Choroid plexus epithelial cell (primary cell): ENCODE results near the gene TM4SF1.

ENCODE experiments used
- DNase-seq: peaks from one replicate; pipeline ENCODE4 v3.0.0-alpha.2; 2010; ENCODE audit warnings: low read depth
- H3K4me3 ChIP-seq: 2 replicates; pipeline ENCODE4 v1.5.1; 2011; ENCODE audit warnings: low read depth, mild to moderate bottlenecking, control low read depth, low read length, moderate library complexity
- TF ChIP-seq, protein P1 (sequence below): conservative IDR thresholded peaks from 2 replicates; pipeline ENCODE4 v1.5.1; 2011; ENCODE audit warnings: low read depth, mild to moderate bottlenecking, control low read depth, inconsistent platforms, low read length, moderate library complexity

Gene TM4SF1

DNA sequence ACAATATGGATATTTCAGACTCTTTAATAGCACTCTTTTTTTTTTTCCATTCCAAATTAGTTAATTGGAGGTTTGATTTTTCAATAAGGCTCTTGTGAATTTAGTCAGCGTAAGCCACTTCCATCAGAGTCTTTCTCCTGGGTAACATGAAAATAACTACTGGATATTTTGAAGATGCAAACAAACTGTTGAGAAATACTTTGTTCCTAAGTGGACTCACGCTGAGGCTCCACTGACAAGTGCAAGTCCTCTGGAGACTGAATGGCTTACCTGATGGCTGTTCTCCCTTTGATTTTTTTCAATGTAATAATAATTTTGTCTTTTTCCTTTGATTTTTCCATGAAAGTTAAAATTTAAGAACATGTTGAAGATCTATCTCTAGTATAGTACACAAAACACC, 26.0 kb upstream of the TM4SF1 start:
- TF ChIP-seq, protein P1, sequence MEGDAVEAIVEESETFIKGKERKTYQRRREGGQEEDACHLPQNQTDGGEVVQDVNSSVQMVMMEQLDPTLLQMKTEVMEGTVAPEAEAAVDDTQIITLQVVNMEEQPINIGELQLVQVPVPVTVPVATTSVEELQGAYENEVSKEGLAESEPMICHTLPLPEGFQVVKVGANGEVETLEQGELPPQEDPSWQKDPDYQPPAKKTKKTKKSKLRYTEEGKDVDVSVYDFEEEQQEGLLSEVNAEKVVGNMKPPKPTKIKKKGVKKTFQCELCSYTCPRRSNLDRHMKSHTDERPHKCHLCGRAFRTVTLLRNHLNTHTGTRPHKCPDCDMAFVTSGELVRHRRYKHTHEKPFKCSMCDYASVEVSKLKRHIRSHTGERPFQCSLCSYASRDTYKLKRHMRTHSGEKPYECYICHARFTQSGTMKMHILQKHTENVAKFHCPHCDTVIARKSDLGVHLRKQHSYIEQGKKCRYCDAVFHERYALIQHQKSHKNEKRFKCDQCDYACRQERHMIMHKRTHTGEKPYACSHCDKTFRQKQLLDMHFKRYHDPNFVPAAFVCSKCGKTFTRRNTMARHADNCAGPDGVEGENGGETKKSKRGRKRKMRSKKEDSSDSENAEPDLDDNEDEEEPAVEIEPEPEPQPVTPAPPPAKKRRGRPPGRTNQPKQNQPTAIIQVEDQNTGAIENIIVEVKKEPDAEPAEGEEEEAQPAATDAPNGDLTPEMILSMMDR: no peak
- no peak overlapping the region for H3K4me3 ChIP-seq
- DNase-seq: no peak

DNA sequence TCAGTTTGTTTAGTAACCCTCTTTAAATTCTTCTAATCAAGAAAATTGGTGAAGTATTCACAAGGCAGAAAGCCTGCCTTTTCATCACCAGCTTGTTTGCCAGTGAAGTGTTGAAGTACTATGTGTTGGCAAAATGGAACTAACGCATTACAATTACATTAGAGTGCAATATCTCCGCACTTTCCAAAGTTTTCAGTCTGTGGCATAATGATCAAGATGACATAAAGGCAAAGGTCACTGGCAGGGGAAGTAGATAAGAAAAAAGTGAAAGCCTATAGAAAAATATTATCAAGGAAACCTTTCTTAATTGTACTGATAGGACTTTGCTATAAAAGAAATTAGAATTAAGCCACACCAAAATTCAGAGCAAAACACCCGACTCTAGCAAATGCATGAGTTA, 25.0 kb upstream of the TM4SF1 start:
- TF ChIP-seq, protein P1: no peak
- no peak overlapping the region for H3K4me3 ChIP-seq
- DNase-seq: no peak

- peak; percentile 72 for DNase-seq
- no peak overlapping the region for H3K4me3 ChIP-seq
- TF ChIP-seq, protein P1: no peak
These were observed 24.5 kb upstream of the TM4SF1 start for GRCh38 chr3:149401926-149402310.

DNA sequence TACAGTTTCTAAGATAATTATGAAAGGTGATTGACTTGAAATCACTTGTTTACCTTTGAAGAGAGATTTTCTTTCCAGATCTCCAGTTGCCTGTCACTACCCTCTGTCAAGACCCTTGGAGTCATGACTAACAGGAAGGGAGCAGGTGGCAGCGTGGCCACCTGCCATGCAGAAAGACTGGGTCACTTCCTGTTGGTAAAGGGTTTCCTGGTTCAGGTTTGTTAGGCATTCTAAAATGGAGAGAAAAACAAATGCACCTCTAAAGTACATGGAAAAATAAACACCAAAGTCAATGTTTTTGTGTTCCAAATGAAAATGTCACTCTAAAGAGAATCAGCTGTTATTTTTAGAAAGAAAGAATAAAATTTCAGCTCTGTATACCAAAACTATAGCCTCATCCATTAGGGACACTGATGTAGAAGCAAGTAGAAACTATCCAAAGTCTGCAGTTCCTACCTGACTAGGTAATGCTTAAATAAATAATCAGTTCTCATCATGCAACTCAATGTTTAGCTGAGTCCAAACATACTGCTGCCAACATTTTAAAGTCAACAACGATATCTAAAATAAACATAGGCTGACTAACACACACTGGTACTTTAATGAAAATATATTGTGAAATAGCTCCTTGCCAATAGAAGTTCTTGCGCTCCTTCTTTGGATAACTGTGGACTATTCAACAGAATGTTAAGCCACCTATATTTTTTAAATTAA, 23.9 kb upstream of the TM4SF1 start:
- peak; percentile 83 for DNase-seq
- TF ChIP-seq, protein P1: no peak
- H3K4me3 ChIP-seq: no peak overlapping the region

- TF ChIP-seq, protein P1: no peak
- peak; percentile 39 for DNase-seq
- no peak overlapping the region for H3K4me3 ChIP-seq
These were observed 23.2 kb upstream of the TM4SF1 start for GRCh38 chr3:149400645-149401044.

GRCh38 chr3:149398296-149398695, 20.8 kb upstream of the TM4SF1 start:
- H3K4me3 ChIP-seq: no peak overlapping the region
- TF ChIP-seq, protein P1: no peak
- DNase-seq: no peak

DNA sequence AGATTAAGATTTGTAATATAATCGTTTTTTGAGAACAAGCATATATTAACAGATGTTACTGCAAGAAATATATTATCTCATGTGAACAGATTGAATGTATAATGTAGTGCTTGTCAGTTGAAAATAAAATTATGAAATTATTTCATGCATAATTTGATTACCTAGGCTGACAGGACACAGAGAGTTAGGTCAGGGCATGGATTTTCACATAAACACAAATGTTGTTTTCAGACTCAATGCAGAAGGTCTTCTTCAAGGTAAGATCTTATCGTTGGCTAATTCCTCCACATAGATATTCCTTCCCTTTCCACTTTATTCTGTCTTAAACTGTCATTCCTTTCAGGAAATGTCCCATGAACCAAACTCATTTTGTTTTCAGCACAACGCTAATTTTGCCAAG, 20.1 kb upstream of the TM4SF1 start:
- TF ChIP-seq, protein P1: no peak
- DNase-seq: no peak
- H3K4me3 ChIP-seq: no peak overlapping the region
